Liver (tissue), 9 donors: Measurements from ENCODE around the gene TMEM117. TPM values are rescaled to one million over a fixed set of nuclear protein-coding genes. Genes with fewer than 3 reads are reported as not detected.

Experiments
- DNase-seq: peaks from one replicate; pipeline ENCODE4 v3.0.0-alpha.2; 2017; ENCODE audit warnings: low spot score
- H3K27ac ChIP-seq, 2 donors: one replicate each; pipeline ENCODE4 v1.7.0; 2013; ENCODE audit warnings: inconsistent platforms in 2 of 2, low read length in 2 of 2, control low read depth in 1 of 2, low read depth in 1 of 2, mild to moderate bottlenecking in 1 of 2
- H3K27me3 ChIP-seq, 4 donors: one replicate each; pipeline versions ENCODE4 v1.6.1 to v1.7.0; 2013; ENCODE audit warnings: low read length in 3 of 4, inconsistent platforms in 1 of 4, mild to moderate bottlenecking in 1 of 4, moderate library complexity in 1 of 4; ENCODE audit not compliant: control insufficient read depth in 4 of 4, insufficient read depth in 4 of 4
- H3K36me3 ChIP-seq, 4 donors: one replicate each; pipeline versions ENCODE4 v1.6.1 to v1.7.0; 2013; ENCODE audit warnings: low read length in 3 of 4, mild to moderate bottlenecking in 3 of 4, low read depth in 1 of 4, moderate library complexity in 1 of 4; ENCODE audit not compliant: control insufficient read depth in 4 of 4, insufficient read depth in 3 of 4
- H3K4me1 ChIP-seq, 4 donors: one replicate each; pipeline versions ENCODE4 v1.6.1 to v1.7.0; 2013; ENCODE audit warnings: low read length in 3 of 4, mild to moderate bottlenecking in 3 of 4, moderate library complexity in 1 of 4; ENCODE audit not compliant: control insufficient read depth in 4 of 4, insufficient read depth in 4 of 4
- H3K4me3 ChIP-seq, 3 donors: one replicate each; pipeline versions ENCODE4 v1.6.1 to v1.7.0; 2013; ENCODE audit warnings: low read length in 3 of 3, control low read depth in 1 of 3, low read depth in 1 of 3, mild to moderate bottlenecking in 1 of 3
- H3K9ac ChIP-seq, 2 donors: one replicate each; pipeline ENCODE4 v1.7.0; 2013; ENCODE audit warnings: low read length in 2 of 2, mild to moderate bottlenecking in 2 of 2, moderate library complexity in 2 of 2, control low read depth in 1 of 2, low read depth in 1 of 2
- H3K9me3 ChIP-seq, 4 donors: one replicate each; pipeline versions ENCODE4 v1.6.1 to v1.7.0; 2013; ENCODE audit warnings: low read length in 3 of 4; ENCODE audit not compliant: control insufficient read depth in 4 of 4
- EGR1 ChIP-seq, 2 donors: IDR thresholded peaks; 2 replicates each; pipeline ENCODE4 v1.6.1; 2016 to 2018; ENCODE audit warnings: antibody characterized with exemption in 2 of 2, low read depth in 2 of 2
- FOXA1 ChIP-seq: IDR thresholded peaks from 2 replicates; pipeline ENCODE4 v1.6.1; 2016; ENCODE audit warnings: antibody characterized with exemption
- FOXA2 ChIP-seq: IDR thresholded peaks from 2 replicates; pipeline ENCODE4 v1.6.1; 2016; ENCODE audit warnings: antibody characterized with exemption
- GABPA ChIP-seq, 2 donors: IDR thresholded peaks in 1 of 2; conservative IDR thresholded peaks in 1 of 2; 2 replicates each; pipeline ENCODE4 v1.6.1; 2016; ENCODE audit warnings: antibody characterized with exemption in 2 of 2, mild to moderate bottlenecking in 1 of 2, moderate library complexity in 1 of 2
- HNF4A ChIP-seq, 2 donors: conservative IDR thresholded peaks; 2 replicates each; pipeline ENCODE4 v1.6.1; 2016; ENCODE audit warnings: antibody characterized with exemption in 2 of 2, mild to moderate bottlenecking in 2 of 2
- HNF4G ChIP-seq: IDR thresholded peaks from 2 replicates; pipeline ENCODE4 v1.6.1; 2016; ENCODE audit warnings: antibody characterized with exemption
- JUND ChIP-seq, 2 donors: IDR thresholded peaks; 2 replicates each; pipeline ENCODE4 v1.6.1; 2016; ENCODE audit warnings: antibody characterized with exemption in 2 of 2
- NR2F2 ChIP-seq: IDR thresholded peaks from 2 replicates; pipeline ENCODE4 v1.6.1; 2016; ENCODE audit warnings: antibody characterized with exemption
- RAD21 ChIP-seq, 2 donors: IDR thresholded peaks; 2 replicates each; pipeline ENCODE4 v1.6.1; 2016; ENCODE audit warnings: antibody characterized with exemption in 2 of 2, mild to moderate bottlenecking in 2 of 2
- SP1 ChIP-seq: IDR thresholded peaks from 2 replicates; pipeline ENCODE4 v1.6.1; 2018; ENCODE audit warnings: antibody characterized with exemption, mild to moderate bottlenecking
- TAF1 ChIP-seq: conservative IDR thresholded peaks from 2 replicates; pipeline ENCODE4 v1.6.1; 2016; ENCODE audit warnings: antibody characterized with exemption, mild to moderate bottlenecking
- YY1 ChIP-seq: IDR thresholded peaks from 2 replicates; pipeline ENCODE4 v1.6.1; 2016; ENCODE audit warnings: antibody characterized with exemption, mild to moderate bottlenecking
- WGBS: extraction: QIAGEN DNeasy Blood & Tissue Kit; methylation state at CpG from one replicate; pipeline ENCODE4 v1.1.7; 2013; 5-methylcytosine and 5-hydroxymethylcytosine counted together
- polyA plus RNA-seq, 2 donors: library from polyadenylated mRNA; stranded (reverse) in 1 of 2; unstranded in 1 of 2; fragments of 200-250 nt in 1 of 2; fragments of >200 nt in 1 of 2; fragmentation: Nextera tagmentation in 1 of 2; extraction: Ambion mirVana in 1 of 2; gene quantifications; one replicate each; pipeline versions ENCODE4 v1.2.1 to v1.2.3, GENCODE V29; 2013 to 2015
- total RNA-seq, 2 donors: library from RNA; depleted of rRNA; stranded (reverse); fragments of >200 nt; gene quantifications; one replicate each; pipeline ENCODE4 v1.2.3, GENCODE V29; 2014
- TF ChIP-seq, protein P1 (sequence below): IDR thresholded peaks from 2 replicates; pipeline ENCODE4 v1.6.1; 2016; ENCODE audit warnings: antibody characterized with exemption
- TF ChIP-seq, protein P2 (sequence below): IDR thresholded peaks from 2 replicates; pipeline ENCODE4 v1.6.1; 2016; ENCODE audit warnings: antibody characterized with exemption
- TF ChIP-seq, protein P3 (sequence below): fragments of 150-350 bp; IDR thresholded peaks from 2 replicates; pipeline ENCODE4 v1.5.1; 2017; ENCODE audit warnings: improper control_type of control experiment, low read depth, low read length; ENCODE audit not compliant: missing input control
- TF ChIP-seq, protein P4 (sequence below): IDR thresholded peaks from 2 replicates; pipeline ENCODE4 v1.6.1; 2016; ENCODE audit warnings: antibody characterized with exemption, mild to moderate bottlenecking
- TF ChIP-seq, protein P5 (sequence below): IDR thresholded peaks from 2 replicates; pipeline ENCODE4 v1.6.1; 2016; ENCODE audit warnings: antibody characterized with exemption
- donor health status: healthy.
- donor health status: healthy.
- donor health status: healthy.
- donor health status: healthy.
- donor health status: healthy.

The TMEM117 gene
- total and polyA plus RNA-seq, 4 donors = 2.0 to 5.9 (median 3.9) TPM

DNA sequence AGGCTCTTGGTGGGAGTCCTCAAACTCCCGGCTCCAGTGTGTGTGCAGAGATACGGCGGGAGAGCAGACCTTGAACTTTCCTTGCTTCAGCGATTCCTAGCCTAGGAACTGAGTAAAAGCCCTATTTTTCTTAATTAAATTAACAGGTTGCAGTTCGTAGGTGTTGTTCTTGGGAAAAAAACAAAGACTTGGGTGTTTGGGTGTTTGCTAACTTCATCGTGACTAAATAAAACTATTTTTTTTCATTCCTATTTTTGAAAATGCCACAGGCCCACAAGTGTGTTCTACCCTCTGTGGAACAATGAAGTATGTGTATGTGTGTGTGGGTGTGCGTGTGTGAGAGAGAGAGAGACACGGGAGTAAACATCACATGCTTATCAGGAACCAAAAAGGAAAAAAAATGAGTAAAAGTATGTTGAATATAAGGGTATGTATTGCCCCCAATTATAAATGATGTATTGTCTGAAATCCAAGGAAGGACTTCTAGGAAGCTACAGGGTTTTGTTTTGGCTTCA, 651 bp downstream of the TMEM117 start:
- Histone ChIP-seq H3K27ac (peak overlapping the region; percentile 88 to 91), H3K9me3 (no peaks in the 10 kb centered on the region), H3K27me3 (no peaks in the 10 kb centered on the region), H3K9ac (peak overlapping the region; percentile 12 to 13), H3K4me1 (peaks cover 3 to 13% (median 7%) of the 10 kb centered on the region in 4 donors), H3K36me3 (no peaks in the 10 kb centered on the region), H3K4me3 (peak overlapping the region; percentile 59 to 94 (median 72))
- 2% methylated on average over 8 of the region's 8 CpGs for WGBS
- TF ChIP-seq, protein P1, sequence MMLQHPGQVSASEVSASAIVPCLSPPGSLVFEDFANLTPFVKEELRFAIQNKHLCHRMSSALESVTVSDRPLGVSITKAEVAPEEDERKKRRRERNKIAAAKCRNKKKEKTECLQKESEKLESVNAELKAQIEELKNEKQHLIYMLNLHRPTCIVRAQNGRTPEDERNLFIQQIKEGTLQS = no peak
- TF ChIP-seq, protein P2, sequence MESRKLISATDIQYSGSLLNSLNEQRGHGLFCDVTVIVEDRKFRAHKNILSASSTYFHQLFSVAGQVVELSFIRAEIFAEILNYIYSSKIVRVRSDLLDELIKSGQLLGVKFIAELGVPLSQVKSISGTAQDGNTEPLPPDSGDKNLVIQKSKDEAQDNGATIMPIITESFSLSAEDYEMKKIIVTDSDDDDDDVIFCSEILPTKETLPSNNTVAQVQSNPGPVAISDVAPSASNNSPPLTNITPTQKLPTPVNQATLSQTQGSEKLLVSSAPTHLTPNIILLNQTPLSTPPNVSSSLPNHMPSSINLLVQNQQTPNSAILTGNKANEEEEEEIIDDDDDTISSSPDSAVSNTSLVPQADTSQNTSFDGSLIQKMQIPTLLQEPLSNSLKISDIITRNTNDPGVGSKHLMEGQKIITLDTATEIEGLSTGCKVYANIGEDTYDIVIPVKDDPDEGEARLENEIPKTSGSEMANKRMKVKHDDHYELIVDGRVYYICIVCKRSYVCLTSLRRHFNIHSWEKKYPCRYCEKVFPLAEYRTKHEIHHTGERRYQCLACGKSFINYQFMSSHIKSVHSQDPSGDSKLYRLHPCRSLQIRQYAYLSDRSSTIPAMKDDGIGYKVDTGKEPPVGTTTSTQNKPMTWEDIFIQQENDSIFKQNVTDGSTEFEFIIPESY = no peak
- TF ChIP-seq JUND (IDR thresholded peaks at IDR 0.05) = no peak
- TF ChIP-seq SP1 = peak; percentile 2
- no peak for TF ChIP-seq NR2F2
- peak; percentile 37 for TF ChIP-seq YY1
- TF ChIP-seq, protein P3, sequence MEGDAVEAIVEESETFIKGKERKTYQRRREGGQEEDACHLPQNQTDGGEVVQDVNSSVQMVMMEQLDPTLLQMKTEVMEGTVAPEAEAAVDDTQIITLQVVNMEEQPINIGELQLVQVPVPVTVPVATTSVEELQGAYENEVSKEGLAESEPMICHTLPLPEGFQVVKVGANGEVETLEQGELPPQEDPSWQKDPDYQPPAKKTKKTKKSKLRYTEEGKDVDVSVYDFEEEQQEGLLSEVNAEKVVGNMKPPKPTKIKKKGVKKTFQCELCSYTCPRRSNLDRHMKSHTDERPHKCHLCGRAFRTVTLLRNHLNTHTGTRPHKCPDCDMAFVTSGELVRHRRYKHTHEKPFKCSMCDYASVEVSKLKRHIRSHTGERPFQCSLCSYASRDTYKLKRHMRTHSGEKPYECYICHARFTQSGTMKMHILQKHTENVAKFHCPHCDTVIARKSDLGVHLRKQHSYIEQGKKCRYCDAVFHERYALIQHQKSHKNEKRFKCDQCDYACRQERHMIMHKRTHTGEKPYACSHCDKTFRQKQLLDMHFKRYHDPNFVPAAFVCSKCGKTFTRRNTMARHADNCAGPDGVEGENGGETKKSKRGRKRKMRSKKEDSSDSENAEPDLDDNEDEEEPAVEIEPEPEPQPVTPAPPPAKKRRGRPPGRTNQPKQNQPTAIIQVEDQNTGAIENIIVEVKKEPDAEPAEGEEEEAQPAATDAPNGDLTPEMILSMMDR = no peak
- no peak for TF ChIP-seq HNF4A (conservative IDR thresholded peaks at IDR 0.05)
- TF ChIP-seq HNF4G = no peak
- peak; percentile 67 for TF ChIP-seq TAF1
- TF ChIP-seq, protein P4, sequence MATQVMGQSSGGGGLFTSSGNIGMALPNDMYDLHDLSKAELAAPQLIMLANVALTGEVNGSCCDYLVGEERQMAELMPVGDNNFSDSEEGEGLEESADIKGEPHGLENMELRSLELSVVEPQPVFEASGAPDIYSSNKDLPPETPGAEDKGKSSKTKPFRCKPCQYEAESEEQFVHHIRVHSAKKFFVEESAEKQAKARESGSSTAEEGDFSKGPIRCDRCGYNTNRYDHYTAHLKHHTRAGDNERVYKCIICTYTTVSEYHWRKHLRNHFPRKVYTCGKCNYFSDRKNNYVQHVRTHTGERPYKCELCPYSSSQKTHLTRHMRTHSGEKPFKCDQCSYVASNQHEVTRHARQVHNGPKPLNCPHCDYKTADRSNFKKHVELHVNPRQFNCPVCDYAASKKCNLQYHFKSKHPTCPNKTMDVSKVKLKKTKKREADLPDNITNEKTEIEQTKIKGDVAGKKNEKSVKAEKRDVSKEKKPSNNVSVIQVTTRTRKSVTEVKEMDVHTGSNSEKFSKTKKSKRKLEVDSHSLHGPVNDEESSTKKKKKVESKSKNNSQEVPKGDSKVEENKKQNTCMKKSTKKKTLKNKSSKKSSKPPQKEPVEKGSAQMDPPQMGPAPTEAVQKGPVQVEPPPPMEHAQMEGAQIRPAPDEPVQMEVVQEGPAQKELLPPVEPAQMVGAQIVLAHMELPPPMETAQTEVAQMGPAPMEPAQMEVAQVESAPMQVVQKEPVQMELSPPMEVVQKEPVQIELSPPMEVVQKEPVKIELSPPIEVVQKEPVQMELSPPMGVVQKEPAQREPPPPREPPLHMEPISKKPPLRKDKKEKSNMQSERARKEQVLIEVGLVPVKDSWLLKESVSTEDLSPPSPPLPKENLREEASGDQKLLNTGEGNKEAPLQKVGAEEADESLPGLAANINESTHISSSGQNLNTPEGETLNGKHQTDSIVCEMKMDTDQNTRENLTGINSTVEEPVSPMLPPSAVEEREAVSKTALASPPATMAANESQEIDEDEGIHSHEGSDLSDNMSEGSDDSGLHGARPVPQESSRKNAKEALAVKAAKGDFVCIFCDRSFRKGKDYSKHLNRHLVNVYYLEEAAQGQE = no peak
- DNase-seq = no peak

DNA sequence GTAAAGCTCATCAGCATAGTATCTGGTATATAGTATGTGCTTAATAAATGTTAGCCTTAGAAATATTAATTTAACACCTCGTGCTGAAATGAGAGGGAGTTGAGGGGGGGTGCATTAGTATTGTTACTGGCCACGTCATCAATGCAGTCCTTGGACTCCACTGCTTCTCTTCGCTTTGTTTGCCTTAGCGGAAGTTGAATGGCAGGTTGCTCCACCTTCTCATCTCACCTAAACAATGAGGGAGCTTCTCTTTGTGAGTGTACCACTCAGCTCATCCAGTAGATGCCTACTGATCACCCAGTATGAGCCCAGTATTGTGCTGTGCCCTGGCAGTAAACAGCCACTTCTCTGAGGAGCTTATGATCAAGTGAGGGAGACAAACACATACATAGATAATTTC, 4.5 kb downstream of the TMEM117 start:
- H3K4me1 ChIP-seq = peaks cover 3 to 14% (median 6%) of the 10 kb centered on the region in 4 donors
- no peaks in the 10 kb centered on the region for H3K9me3 ChIP-seq
- no peak for DNase-seq
- WGBS = 92% methylated on average over 4 of the region's 4 CpGs
- no peak overlapping the region for H3K4me3 ChIP-seq
- H3K27ac ChIP-seq = no peak overlapping the region
- no peak overlapping the region for H3K9ac ChIP-seq
- TF ChIP-seq NR2F2 (no peak), HNF4G (no peak), TAF1 (no peak), FOXA2 (no peak), FOXA1 (no peak), YY1 (no peak), EGR1 (IDR thresholded peaks at IDR 0.05; ENCODE audit: low read depth in 2 of 2) (no peak), RAD21 (IDR thresholded peaks at IDR 0.05) (no peak), HNF4A (conservative IDR thresholded peaks at IDR 0.05) (no peak), SP1 (no peak), GABPA (IDR thresholded peaks at IDR 0.05 in 1 of 2, conservative IDR thresholded peaks at IDR 0.05 in 1 of 2) (no peak), JUND (IDR thresholded peaks at IDR 0.05) (no peak)
- TF ChIP-seq, protein P5, sequence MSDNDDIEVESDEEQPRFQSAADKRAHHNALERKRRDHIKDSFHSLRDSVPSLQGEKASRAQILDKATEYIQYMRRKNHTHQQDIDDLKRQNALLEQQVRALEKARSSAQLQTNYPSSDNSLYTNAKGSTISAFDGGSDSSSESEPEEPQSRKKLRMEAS = no peak
- TF ChIP-seq, protein P1 = no peak
- H3K27me3 ChIP-seq = no peaks in the 10 kb centered on the region
- peaks cover 0 to 3% (median 0%) of the 10 kb centered on the region in 4 donors for H3K36me3 ChIP-seq
